ENCODE results near the gene HAVCR1. TPM values are rescaled to one million over a fixed set of nuclear protein-coding genes. Genes with fewer than 3 reads are reported as not detected.
A peak's percentile ranks its signal among the peaks of the same experiment; 100 is the strongest.
"Not testable (repeated sequence)": the region's sequence is repeated elsewhere in the genome, so short reads cannot be mapped to it uniquely, and the experiment has no call there.

The HAVCR1 gene
- total and polyA plus RNA-seq, 2 of the 13 experiments (the other 11 are each of a cell fraction or from before 2014, with no cell fraction given): 0.93 to 12.3 TPM

GRCh38 chr5:157047016-157047415 is 11.9 kb downstream of the HAVCR1 start:
- H3K9ac ChIP-seq (ENCODE audit: insufficient read depth, low read depth, low read length); DNase-seq (ENCODE audit: low spot score); H3K9me3 ChIP-seq (ENCODE audit: low read length); ATAC-seq; in situ Hi-C loops (cut with HindIII; ENCODE audit: extremely low pct_ligation_motif_present, low pct_unique_long_range_greater_than_20kb); intact Hi-C loops (cut with micrococcal nuclease; ENCODE audit: unreplicated experiment); H3K27ac ChIP-seq (ENCODE audit: extremely low read length, insufficient read depth, low read length); H3K36me3 ChIP-seq (replicated peaks in 1 of 2; ENCODE audit: control insufficient read depth in 1 of 2, insufficient read depth in 2 of 2, low read length in 2 of 2); H3K4me3 ChIP-seq (replicated peaks in 1 of 3; ENCODE audit: insufficient read depth in 1 of 3, low read depth in 2 of 3, low read length in 3 of 3); H4K20me1 ChIP-seq (ENCODE audit: insufficient read depth, low read length); H3K4me2 ChIP-seq (ENCODE audit: low read depth, low read length); BruUV-seq (replicated peaks); H3K79me2 ChIP-seq (ENCODE audit: insufficient read depth, low read length); H3K27me3 ChIP-seq (ENCODE audit: control insufficient read depth in 1 of 2, insufficient read depth in 2 of 2, low read length in 2 of 2); FAIRE-seq; H2AFZ ChIP-seq (ENCODE audit: low read length); CTCF ChIA-PET (ENCODE audit: low intra/inter-chr PET ratio, low total read pairs): not testable (repeated sequence)
- 90% methylated on average over 4 of the region's 4 CpGs for WGBS (ENCODE audit: low lambda C conversion rate)
- H3K4me1 ChIP-seq (ENCODE audit: insufficient read depth, low read length): peaks cover 50% of the 10 kb centered on the region
- POLR2A ChIA-PET: interaction anchor here (1.7 kb wide), 1 partner anchor 12 kb away, joined by 6 read pairs; the partner anchor contains the start of gene HAVCR1

DNA sequence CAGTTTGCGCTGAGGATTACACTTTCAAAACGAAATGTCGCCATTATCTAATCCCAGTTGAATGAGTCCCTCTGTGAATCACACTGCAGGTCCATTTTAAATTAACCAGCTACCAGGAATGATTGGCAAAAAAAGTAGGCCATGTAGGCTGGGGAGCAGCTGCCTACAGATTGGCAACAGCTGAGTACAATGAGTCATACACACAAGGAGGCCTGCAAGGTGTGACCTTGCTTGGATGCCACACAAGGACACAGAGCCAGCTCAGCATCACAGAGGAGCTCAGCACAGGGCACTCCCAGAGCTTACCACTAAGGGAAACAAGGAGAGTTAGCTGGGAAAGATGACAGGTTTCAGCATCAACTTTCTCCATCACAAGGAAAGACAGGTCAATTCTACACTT is 12.9 kb downstream of the HAVCR1 start:
- ChIA-PET POLR2A (interaction anchor here (1.7 kb wide), 1 partner anchor 13 kb away, joined by 6 read pairs; the partner anchor contains the start of gene HAVCR1), CTCF (ENCODE audit: low intra/inter-chr PET ratio, low total read pairs) (no interaction called here)
- Histone ChIP-seq H4K20me1 (ENCODE audit: insufficient read depth, low read length) (no peaks in the 10 kb centered on the region), H3K79me2 (ENCODE audit: insufficient read depth, low read length) (no peaks in the 10 kb centered on the region), H3K4me1 (ENCODE audit: insufficient read depth, low read length) (peaks cover 40% of the 10 kb centered on the region), H2AFZ (ENCODE audit: low read length) (no peak overlapping the region), H3K27me3 (ENCODE audit: control insufficient read depth in 1 of 2, insufficient read depth in 2 of 2, low read length in 2 of 2) (no peaks in the 10 kb centered on the region), H3K27ac (ENCODE audit: extremely low read length, insufficient read depth, low read length) (no peak overlapping the region), H3K4me2 (ENCODE audit: low read depth, low read length) (no peak overlapping the region), H3K4me3 (replicated peaks in 1 of 3; ENCODE audit: insufficient read depth in 1 of 3, low read depth in 2 of 3, low read length in 3 of 3) (no peak overlapping the region), H3K9me3 (ENCODE audit: low read length) (no peaks in the 10 kb centered on the region), H3K9ac (ENCODE audit: insufficient read depth, low read depth, low read length) (no peak overlapping the region), H3K36me3 (replicated peaks in 1 of 2; ENCODE audit: control insufficient read depth in 1 of 2, insufficient read depth in 2 of 2, low read length in 2 of 2) (peaks cover 0 to 2% of the 10 kb centered on the region in 2 experiments; a peak in 3 of 5 replicates)
- DNase-seq (ENCODE audit: low spot score) (peak; percentile 59), FAIRE-seq (no peak), ATAC-seq (peak; percentile 89)
- intact Hi-C loops (cut with micrococcal nuclease; ENCODE audit: unreplicated experiment) (no loop called here), in situ Hi-C loops (cut with HindIII; ENCODE audit: extremely low pct_ligation_motif_present, low pct_unique_long_range_greater_than_20kb) (no loop called here)
- no TSS peak for BruUV-seq (replicated peaks)
- WGBS (ENCODE audit: low lambda C conversion rate): 87% methylated on average over 3 of the region's 3 CpGs
- TF ChIP-seq, protein P1, sequence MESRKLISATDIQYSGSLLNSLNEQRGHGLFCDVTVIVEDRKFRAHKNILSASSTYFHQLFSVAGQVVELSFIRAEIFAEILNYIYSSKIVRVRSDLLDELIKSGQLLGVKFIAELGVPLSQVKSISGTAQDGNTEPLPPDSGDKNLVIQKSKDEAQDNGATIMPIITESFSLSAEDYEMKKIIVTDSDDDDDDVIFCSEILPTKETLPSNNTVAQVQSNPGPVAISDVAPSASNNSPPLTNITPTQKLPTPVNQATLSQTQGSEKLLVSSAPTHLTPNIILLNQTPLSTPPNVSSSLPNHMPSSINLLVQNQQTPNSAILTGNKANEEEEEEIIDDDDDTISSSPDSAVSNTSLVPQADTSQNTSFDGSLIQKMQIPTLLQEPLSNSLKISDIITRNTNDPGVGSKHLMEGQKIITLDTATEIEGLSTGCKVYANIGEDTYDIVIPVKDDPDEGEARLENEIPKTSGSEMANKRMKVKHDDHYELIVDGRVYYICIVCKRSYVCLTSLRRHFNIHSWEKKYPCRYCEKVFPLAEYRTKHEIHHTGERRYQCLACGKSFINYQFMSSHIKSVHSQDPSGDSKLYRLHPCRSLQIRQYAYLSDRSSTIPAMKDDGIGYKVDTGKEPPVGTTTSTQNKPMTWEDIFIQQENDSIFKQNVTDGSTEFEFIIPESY (CRISPR knock-in tag; IDR thresholded peaks at IDR 0.05): 0 out of 2 replicates have a peak, but pooled peaks have one; percentile 10
- TF ChIP-seq GMEB2 (CRISPR knock-in tag; IDR thresholded peaks at IDR 0.05; ENCODE audit: low read depth) (no peak), REXO4 (CRISPR knock-in tag; IDR thresholded peaks at IDR 0.05; ENCODE audit: borderline replicate concordance) (no peak), MYNN (CRISPR knock-in tag; IDR thresholded peaks at IDR 0.05; ENCODE audit: low read depth) (no peak), GATA4 (IDR thresholded peaks at IDR 0.05; ENCODE audit: borderline replicate concordance, low read depth) (no peak), BORCS8-MEF2B (CRISPR knock-in tag; IDR thresholded peaks at IDR 0.05) (no peak), GATAD2A (CRISPR knock-in tag; IDR thresholded peaks at IDR 0.05) (0 out of 2 replicates have a peak, but pooled peaks have one; percentile 31), ZNF670 (CRISPR knock-in tag; IDR thresholded peaks at IDR 0.05; ENCODE audit: borderline replicate concordance) (no peak), MIER3 (CRISPR knock-in tag; IDR thresholded peaks at IDR 0.05; ENCODE audit: borderline replicate concordance) (0 out of 2 replicates have a peak, but pooled peaks have one; percentile 33), ZNF235 (CRISPR knock-in tag; IDR thresholded peaks at IDR 0.05; ENCODE audit: borderline replicate concordance) (no peak), MZF1 (CRISPR knock-in tag; IDR thresholded peaks at IDR 0.05; ENCODE audit: borderline replicate concordance) (no peak)
